NCI-H2171 (cell line): ENCODE results near the gene CD58.

Experiments
- DNase-seq: peaks from one replicate; lab custom pipeline; 2025; lab: John Stamatoyannopoulos, UW

CD58 gene

DNA sequence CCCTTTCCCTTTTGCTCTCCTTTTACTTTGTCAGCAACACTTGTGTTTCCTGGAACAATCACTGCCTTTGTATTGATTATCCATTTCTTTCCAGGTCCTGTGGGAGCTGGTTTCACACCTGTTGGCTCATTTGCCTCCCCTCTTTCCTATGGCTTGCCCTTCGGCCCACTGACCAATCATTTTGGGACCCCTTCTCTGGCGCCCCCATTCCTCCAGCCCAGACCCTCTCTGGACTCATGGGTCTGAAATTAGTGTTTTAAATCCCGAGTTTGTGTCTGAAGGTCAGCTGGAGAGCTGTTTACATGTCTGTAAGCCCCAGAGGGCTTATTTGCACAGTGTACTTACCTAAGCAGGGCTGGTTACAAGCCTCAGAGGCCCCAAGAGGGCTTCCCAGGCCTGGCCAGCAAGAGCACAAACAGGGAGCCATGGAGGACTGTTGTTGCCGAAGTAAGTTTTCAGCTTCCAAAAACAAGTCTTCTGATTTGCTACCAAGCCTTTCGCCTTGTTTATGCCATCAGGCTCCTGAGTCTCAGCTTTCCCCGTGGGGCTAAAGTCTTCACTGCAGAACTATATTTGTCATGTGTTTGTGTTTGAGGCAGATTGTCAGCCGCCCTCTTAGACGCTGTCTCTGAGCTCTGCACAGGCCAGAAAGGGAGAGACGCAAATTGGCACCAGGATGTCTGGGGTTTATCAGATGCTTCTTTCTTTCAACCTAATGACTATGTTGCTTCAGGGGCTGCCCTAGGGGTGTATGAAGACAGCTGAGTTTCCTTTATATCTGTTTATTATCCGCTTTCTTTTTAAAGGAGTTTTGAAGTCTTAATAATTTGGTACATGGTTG, 104.8 kb downstream of the CD58 start:
- no peak for DNase-seq

GRCh38 chr1:116465477-116465844, 105.4 kb downstream of the CD58 start:
- no peak for DNase-seq
